CD14-positive monocyte (primary cell): ENCODE results near the gene TAP1. TPM values are rescaled to one million over a fixed set of nuclear protein-coding genes. Genes with fewer than 3 reads are reported as not detected.

Experiments
- DNase-seq, 3 donors: peaks; one replicate each; pipeline ENCODE4 v3.0.0-alpha.2; 2011 to 2022
- H2AFZ ChIP-seq: 2 replicates; pipeline ENCODE4 v1.6.0; 2012; ENCODE audit warnings: mild to moderate bottlenecking, low read depth, low read length, inconsistent platforms; ENCODE audit not compliant: insufficient read depth, poor library complexity, severe bottlenecking
- H3K27ac ChIP-seq, 2 donors: 1 replicate in 1 of 2; 2 replicates in 1 of 2; pipeline ENCODE4 v1.5.1; 2012 to 2013; ENCODE audit warnings: low read length in 2 of 2, control low read depth in 1 of 2, inconsistent platforms in 1 of 2, low read depth in 1 of 2, mild to moderate bottlenecking in 1 of 2
- H3K27me3 ChIP-seq, 2 donors: one replicate each; pipeline versions ENCODE4 v1.6.0 to v1.6.1; 2011 to 2013; ENCODE audit warnings: low read length in 2 of 2; ENCODE audit not compliant: control insufficient read depth in 2 of 2, insufficient read depth in 2 of 2
- H3K36me3 ChIP-seq, 2 donors: replicated peaks in 1 of 2; 1 replicate in 1 of 2; 2 replicates in 1 of 2; pipeline versions ENCODE4 v1.5.1 to v1.6.1; 2012 to 2013; ENCODE audit warnings: low read length in 2 of 2, control low read depth in 1 of 2, inconsistent platforms in 1 of 2, mild to moderate bottlenecking in 1 of 2; ENCODE audit not compliant: insufficient read depth in 2 of 2, control insufficient read depth in 1 of 2
- H3K4me1 ChIP-seq, 2 donors: 1 replicate in 1 of 2; 2 replicates in 1 of 2; pipeline versions ENCODE4 v1.5.1 to v1.6.1; 2012 to 2013; ENCODE audit warnings: low read length in 2 of 2, control low read depth in 1 of 2, inconsistent platforms in 1 of 2, mild to moderate bottlenecking in 1 of 2, moderate library complexity in 1 of 2; ENCODE audit not compliant: insufficient read depth in 2 of 2, control insufficient read depth in 1 of 2
- H3K4me2 ChIP-seq: replicated peaks from 2 replicates; pipeline ENCODE3; 2012; ENCODE audit warnings: low read length, moderate library complexity, mild to moderate bottlenecking; ENCODE audit not compliant: poor library complexity, severe bottlenecking; ENCODE audit errors: extremely low read depth
- H3K4me3 ChIP-seq, 3 experiments: fragments of 200-600 bp in 1 of 3; sonication (generic) in 1 of 3; replicated peaks in 1 of 3; 1 replicate in 2 of 3; 2 replicates in 1 of 3; pipeline ENCODE4 v1.5.1; 2011 to 2013; ENCODE audit warnings: low read length in 3 of 3, mild to moderate bottlenecking in 3 of 3, control low read depth in 2 of 3, low read depth in 2 of 3, inconsistent platforms in 1 of 3, moderate library complexity in 1 of 3
- H3K79me2 ChIP-seq: 2 replicates; pipeline ENCODE4 v1.6.0; 2012; ENCODE audit warnings: mild to moderate bottlenecking, control low read depth, inconsistent platforms, low read length, moderate library complexity; ENCODE audit not compliant: insufficient read depth
- H3K9ac ChIP-seq: 2 replicates; pipeline ENCODE4 v1.6.0; 2017; ENCODE audit warnings: low read length, mild to moderate bottlenecking; ENCODE audit not compliant: insufficient read depth, poor library complexity, severe bottlenecking
- H3K9me3 ChIP-seq, 2 donors: replicated peaks in 1 of 2; 1 replicate in 1 of 2; 2 replicates in 1 of 2; pipeline versions ENCODE4 v1.5.1 to v1.6.1; 2012 to 2013; ENCODE audit warnings: low read length in 2 of 2, control low read depth in 1 of 2; ENCODE audit not compliant: control insufficient read depth in 1 of 2, insufficient read depth in 1 of 2
- H4K20me1 ChIP-seq: 2 replicates; pipeline ENCODE4 v1.6.0; 2012; ENCODE audit warnings: mild to moderate bottlenecking, low read length, control low read depth, moderate library complexity; ENCODE audit not compliant: insufficient read depth
- H3K27ac Mint-ChIP-seq, 7 donors: one replicate each; pipeline ENCODE4 v1.8.0; 2020; ENCODE audit warnings: mild to moderate bottlenecking in 7 of 7, mixed read lengths in 7 of 7, moderate library complexity in 6 of 7, inconsistent platforms in 2 of 7
- H3K27me3 Mint-ChIP-seq, 3 donors: one replicate each; pipeline ENCODE4 v1.8.0; 2021 to 2022; ENCODE audit warnings: low read depth in 3 of 3, mild to moderate bottlenecking in 3 of 3, mixed read lengths in 3 of 3, moderate library complexity in 3 of 3, inconsistent platforms in 1 of 3
- H3K36me3 Mint-ChIP-seq, 2 donors: one replicate each; pipeline ENCODE4 v1.8.0; 2020; ENCODE audit warnings: mixed read lengths in 2 of 2, inconsistent platforms in 1 of 2, mild to moderate bottlenecking in 1 of 2
- H3K4me1 Mint-ChIP-seq: one replicate; pipeline ENCODE4 v1.8.0; 2020; ENCODE audit warnings: mild to moderate bottlenecking, mixed read lengths
- H3K4me3 Mint-ChIP-seq, 2 donors: one replicate each; pipeline ENCODE4 v1.8.0; 2020; ENCODE audit warnings: mild to moderate bottlenecking in 2 of 2, mixed read lengths in 2 of 2, moderate library complexity in 1 of 2
- H3K9me3 Mint-ChIP-seq, 7 donors: one replicate each; pipeline ENCODE4 v1.8.0; 2020 to 2022; ENCODE audit warnings: mixed read lengths in 7 of 7, mild to moderate bottlenecking in 6 of 7, moderate library complexity in 6 of 7, inconsistent platforms in 2 of 7
- CTCF ChIP-seq: fragments of 200-600 bp; IDR thresholded peaks from one replicate; pipeline ENCODE4 v1.8.0; 2022; ENCODE audit warnings: antibody characterized with exemption, mild to moderate bottlenecking
- WGBS: methylation state at CpG from one replicate; pipeline ENCODE4 v1.1.5; 2013; ENCODE audit warnings: missing lambda C conversion rate; ENCODE audit not compliant: insufficient coverage; 5-methylcytosine and 5-hydroxymethylcytosine counted together
- intact Hi-C, 2 donors: fragments of 100-400 bp; cut with micrococcal nuclease; formaldehyde crosslinking; loops; one replicate each; pipeline versions ENCODE4 v1.15.0 to v1.15.1; 2023
- polyA plus RNA-seq, 3 donors: library from polyadenylated mRNA; depleted of rRNA in 1 of 3; unstranded in 2 of 3; stranded (reverse) in 1 of 3; fragments of 300-500 nt in 2 of 3; fragments of >200 nt in 1 of 3; fragmentation: Illumina TruSeq in 2 of 3; gene quantifications; 1 replicate in 2 of 3; 2 replicates in 1 of 3; pipeline ENCODE4 v1.2.3, GENCODE V29; 2012 to 2021

The TAP1 gene
- polyA plus RNA-seq, 3 donors = 119 to 221 (median 204) TPM

GRCh38 chr6:32815115-32815514 lies 38.4 kb downstream of the TAP1 start:
- Histone ChIP-seq H3K4me2 (no peak overlapping the region), H4K20me1 (no peaks in the 10 kb centered on the region), H3K27me3 (no peaks in the 10 kb centered on the region), H3K4me1 (peaks cover 9 to 12% of the 10 kb centered on the region in 2 donors), H2AFZ (no peak overlapping the region), H3K9ac (no peak overlapping the region), H3K4me3 (no peak overlapping the region), H3K36me3 (no peaks in the 10 kb centered on the region), H3K27ac (no peak overlapping the region), H3K9me3 (no peaks in the 10 kb centered on the region), H3K79me2 (no peaks in the 10 kb centered on the region)
- no peak overlapping the region for H3K4me3 Mint-ChIP-seq
- no peak for TF ChIP-seq CTCF
- no peak overlapping the region for H3K27ac Mint-ChIP-seq
- H3K4me1 Mint-ChIP-seq = peaks cover 16% of the 10 kb centered on the region
- intact Hi-C loops = no loop called here
- H3K36me3 Mint-ChIP-seq = peaks cover 0 to 24% of the 10 kb centered on the region in 2 donors
- H3K9me3 Mint-ChIP-seq = no peaks in the 10 kb centered on the region
- 80% methylated on average over 3 of the region's 5 CpGs for WGBS
- H3K27me3 Mint-ChIP-seq = peaks cover 0 to 1% (median 0%) of the 10 kb centered on the region in 3 donors
- no peak for DNase-seq

- intact Hi-C loops = no loop called here
- Histone ChIP-seq H3K4me3 (no peak overlapping the region), H2AFZ (no peak overlapping the region), H3K79me2 (no peaks in the 10 kb centered on the region), H4K20me1 (no peaks in the 10 kb centered on the region), H3K9ac (no peak overlapping the region), H3K27me3 (no peaks in the 10 kb centered on the region), H3K4me2 (no peak overlapping the region), H3K36me3 (no peaks in the 10 kb centered on the region), H3K27ac (no peak overlapping the region), H3K4me1 (peaks cover 9 to 12% of the 10 kb centered on the region in 2 donors), H3K9me3 (no peaks in the 10 kb centered on the region)
- Mint-ChIP-seq H3K27me3 (peaks cover 0 to 1% (median 0%) of the 10 kb centered on the region in 3 donors), H3K9me3 (no peaks in the 10 kb centered on the region), H3K36me3 (peaks cover 0 to 22% of the 10 kb centered on the region in 2 donors), H3K27ac (peak overlapping the region in 1 of 7 donors; percentile 63), H3K4me1 (peaks cover 13% of the 10 kb centered on the region), H3K4me3 (no peak overlapping the region)
- 100% methylated on average over 1 of the region's 2 CpGs for WGBS
- no peak for DNase-seq
- no peak for TF ChIP-seq CTCF
Measured at GRCh38 chr6:32814145-32814544, 39.4 kb downstream of the TAP1 start.
